ENCODE data around the gene GRIN2C.

DNA sequence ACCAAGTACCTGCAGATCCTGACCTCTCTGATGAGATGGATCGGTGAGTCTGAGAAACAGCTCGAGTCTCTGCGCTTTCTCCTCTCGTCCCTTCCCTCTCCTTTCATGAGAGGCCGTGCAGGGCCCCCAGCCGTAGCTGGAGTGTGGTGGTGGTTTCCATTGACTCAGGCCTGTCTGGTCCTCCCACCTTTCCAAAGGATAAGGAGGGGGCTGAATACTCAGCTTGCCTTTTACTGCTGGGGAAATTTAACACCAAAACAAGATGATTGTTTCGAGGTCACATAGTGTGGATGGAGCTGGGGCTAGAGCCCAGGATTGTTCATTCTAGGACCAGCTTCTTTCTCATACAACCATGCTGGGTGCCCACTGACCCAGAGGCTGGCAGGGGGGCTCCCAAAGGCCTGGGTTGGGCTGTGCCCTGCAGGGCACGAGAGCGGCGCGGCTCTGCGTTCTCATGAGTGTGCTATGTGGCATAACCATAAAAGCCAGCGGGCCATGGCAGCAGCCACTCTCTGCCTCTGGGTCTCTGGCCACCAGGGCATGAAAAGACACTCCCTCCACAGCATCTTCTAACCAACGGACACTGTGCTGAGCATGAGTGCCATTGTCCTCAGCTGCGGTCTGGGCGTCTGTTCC, 39.8 kb downstream of the GRIN2C start:
- TF ChIP-seq, protein P1, sequence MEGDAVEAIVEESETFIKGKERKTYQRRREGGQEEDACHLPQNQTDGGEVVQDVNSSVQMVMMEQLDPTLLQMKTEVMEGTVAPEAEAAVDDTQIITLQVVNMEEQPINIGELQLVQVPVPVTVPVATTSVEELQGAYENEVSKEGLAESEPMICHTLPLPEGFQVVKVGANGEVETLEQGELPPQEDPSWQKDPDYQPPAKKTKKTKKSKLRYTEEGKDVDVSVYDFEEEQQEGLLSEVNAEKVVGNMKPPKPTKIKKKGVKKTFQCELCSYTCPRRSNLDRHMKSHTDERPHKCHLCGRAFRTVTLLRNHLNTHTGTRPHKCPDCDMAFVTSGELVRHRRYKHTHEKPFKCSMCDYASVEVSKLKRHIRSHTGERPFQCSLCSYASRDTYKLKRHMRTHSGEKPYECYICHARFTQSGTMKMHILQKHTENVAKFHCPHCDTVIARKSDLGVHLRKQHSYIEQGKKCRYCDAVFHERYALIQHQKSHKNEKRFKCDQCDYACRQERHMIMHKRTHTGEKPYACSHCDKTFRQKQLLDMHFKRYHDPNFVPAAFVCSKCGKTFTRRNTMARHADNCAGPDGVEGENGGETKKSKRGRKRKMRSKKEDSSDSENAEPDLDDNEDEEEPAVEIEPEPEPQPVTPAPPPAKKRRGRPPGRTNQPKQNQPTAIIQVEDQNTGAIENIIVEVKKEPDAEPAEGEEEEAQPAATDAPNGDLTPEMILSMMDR (IDR thresholded peaks at IDR 0.05; ENCODE audit: borderline replicate concordance, extremely low read depth, low read length, poor library complexity, severe bottlenecking) = no peak
- no peak for TF ChIP-seq EZH2 (IDR thresholded peaks at IDR 0.05; ENCODE audit: borderline replicate concordance, low read depth, low read length, severe bottlenecking)

Measured in DND-41 (cell line).